NCI-H2196 treated with DMSO at 0.1 percent for 48 hours (cell line): ENCODE results near the gene FAM25G.
"Not testable (repeated sequence)": the region's sequence is repeated elsewhere in the genome, so short reads cannot be mapped to it uniquely, and the experiment has no call there.

Experiments used
- DNase-seq: peaks from one replicate; lab custom pipeline; 2025; ENCODE audit not compliant: unreplicated experiment; lab: John Stamatoyannopoulos, UW

Gene FAM25G

GRCh38 chr10:47491600-47491999 lies at the start of gene FAM25G:
Gene FAM25G, minus strand, starts transcription at chr10:47491700. Its CDS starts 26 bp downstream, at chr10:47491674.
- not testable (repeated sequence) for DNase-seq

- DNase-seq = not testable (repeated sequence)
These were observed 44.9 kb upstream of the FAM25G start for GRCh38 chr10:47536430-47536829.

- not testable (repeated sequence) for DNase-seq
These were observed 32.0 kb upstream of the FAM25G start, which contains the start of gene AGAP9 for GRCh38 chr10:47523475-47523874. Gene AGAP9, minus strand, starts transcription at chr10:47523638. Its CDS starts 112 bp downstream, at chr10:47523526.

GRCh38 chr10:47502313-47502712 lies 10.8 kb upstream of the FAM25G start:
- DNase-seq = not testable (repeated sequence)

GRCh38 chr10:47494226-47494625 lies 2.7 kb upstream of the FAM25G start:
- not testable (repeated sequence) for DNase-seq

GRCh38 chr10:47489630-47490029 lies 1.9 kb downstream of the FAM25G start:
- not testable (repeated sequence) for DNase-seq

- DNase-seq = not testable (repeated sequence)
These were observed 5.6 kb downstream of the FAM25G start for GRCh38 chr10:47485943-47486342.

GRCh38 chr10:47484786-47485185 lies 6.7 kb downstream of the FAM25G start:
- DNase-seq = not testable (repeated sequence)

GRCh38 chr10:47483923-47484322 lies 7.6 kb downstream of the FAM25G start, which contains the start of gene ANXA8:
Gene ANXA8, minus strand, starts transcription at chr10:47484115. Its CDS starts 182 bp downstream, at chr10:47483933.
- DNase-seq = not testable (repeated sequence)

- not testable (repeated sequence) for DNase-seq
These were observed 9.1 kb downstream of the FAM25G start for GRCh38 chr10:47482367-47482766.

- not testable (repeated sequence) for DNase-seq
These were observed 9.7 kb downstream of the FAM25G start for GRCh38 chr10:47481768-47482181.

- DNase-seq = not testable (repeated sequence)
These were observed 10.2 kb downstream of the FAM25G start for GRCh38 chr10:47481182-47481766.

- not testable (repeated sequence) for DNase-seq
These were observed 11.4 kb downstream of the FAM25G start for GRCh38 chr10:47480133-47480532.

- not testable (repeated sequence) for DNase-seq
These were observed 13.4 kb downstream of the FAM25G start for GRCh38 chr10:47478114-47478513.

- DNase-seq = not testable (repeated sequence)
These were observed 14.4 kb downstream of the FAM25G start for GRCh38 chr10:47477078-47477477.

- not testable (repeated sequence) for DNase-seq
These were observed 16.4 kb downstream of the FAM25G start for GRCh38 chr10:47475101-47475500.

- DNase-seq = not testable (repeated sequence)
These were observed 18.0 kb downstream of the FAM25G start for GRCh38 chr10:47473516-47473915.

- DNase-seq = not testable (repeated sequence)
These were observed 18.9 kb downstream of the FAM25G start for GRCh38 chr10:47472647-47473046.

GRCh38 chr10:47472072-47472471 lies 19.4 kb downstream of the FAM25G start:
- not testable (repeated sequence) for DNase-seq

GRCh38 chr10:47468731-47469528 lies 22.6 kb downstream of the FAM25G start:
- not testable (repeated sequence) for DNase-seq

- not testable (repeated sequence) for DNase-seq
These were observed 23.5 kb downstream of the FAM25G start for GRCh38 chr10:47467957-47468356.

GRCh38 chr10:47467458-47467857 lies 24.0 kb downstream of the FAM25G start:
- not testable (repeated sequence) for DNase-seq
